ENCODE results near the gene EFS. TPM values are rescaled to one million over a fixed set of nuclear protein-coding genes. Genes with fewer than 3 reads are reported as not detected.

Gene EFS
- total RNA-seq, 2 donors from 2014 or later: 1.1 to 2.3 TPM

GRCh38 chr14:23349156-23349845 is 15.7 kb downstream of the EFS start:
- peaks cover 7% of the 10 kb centered on the region for H3K4me1 ChIP-seq
- DNase-seq: no peak
- H3K36me3 ChIP-seq: no peaks in the 10 kb centered on the region
- no peak overlapping the region for H3K9ac ChIP-seq (ENCODE audit: low read depth in 2 of 2, low read length in 2 of 2)
- intact Hi-C loops (cut with DNase I): no loop called here
- TF ChIP-seq CTCF (IDR thresholded peaks at IDR 0.05): no peak
- H3K9me3 ChIP-seq: no peaks in the 10 kb centered on the region
- no peak overlapping the region for H3K27ac ChIP-seq
- no peak overlapping the region for H3K4me3 ChIP-seq
- peaks cover 28% of the 10 kb centered on the region for H3K27me3 ChIP-seq

- Histone ChIP-seq H3K36me3 (no peaks in the 10 kb centered on the region), H3K9me3 (no peaks in the 10 kb centered on the region), H3K4me1 (peaks cover 7% of the 10 kb centered on the region), H3K9ac (ENCODE audit: low read depth in 2 of 2, low read length in 2 of 2) (no peak overlapping the region), H3K4me3 (no peak overlapping the region), H3K27ac (no peak overlapping the region), H3K27me3 (peaks cover 25% of the 10 kb centered on the region)
- no peak for DNase-seq
- intact Hi-C loops (cut with DNase I): no loop called here
- no peak for TF ChIP-seq CTCF (IDR thresholded peaks at IDR 0.05)
Measured at GRCh38 chr14:23348297-23348655, 16.7 kb downstream of the EFS start.

GRCh38 chr14:23347406-23348296 is 17.3 kb downstream of the EFS start:
- peaks cover 7% of the 10 kb centered on the region for H3K4me1 ChIP-seq
- no peak overlapping the region for H3K4me3 ChIP-seq
- H3K9ac ChIP-seq (ENCODE audit: low read depth in 2 of 2, low read length in 2 of 2): no peak overlapping the region
- no peaks in the 10 kb centered on the region for H3K36me3 ChIP-seq
- no peak for DNase-seq
- no peak overlapping the region for H3K27ac ChIP-seq
- H3K27me3 ChIP-seq: peaks cover 18% of the 10 kb centered on the region
- intact Hi-C loops (cut with DNase I): no loop called here
- no peaks in the 10 kb centered on the region for H3K9me3 ChIP-seq
- no peak for TF ChIP-seq CTCF (IDR thresholded peaks at IDR 0.05)

GRCh38 chr14:23346693-23347405 is 18.1 kb downstream of the EFS start:
- no peaks in the 10 kb centered on the region for H3K36me3 ChIP-seq
- no peak for TF ChIP-seq CTCF (IDR thresholded peaks at IDR 0.05)
- H3K9ac ChIP-seq (ENCODE audit: low read depth in 2 of 2, low read length in 2 of 2): no peak overlapping the region
- H3K4me1 ChIP-seq: peaks cover 4% of the 10 kb centered on the region
- intact Hi-C loops (cut with DNase I): no loop called here
- peaks cover 10% of the 10 kb centered on the region for H3K27me3 ChIP-seq
- H3K9me3 ChIP-seq: no peaks in the 10 kb centered on the region
- no peak for DNase-seq
- no peak overlapping the region for H3K4me3 ChIP-seq
- H3K27ac ChIP-seq: no peak overlapping the region

GRCh38 chr14:23345987-23346692 is 18.8 kb downstream of the EFS start:
- no peak for DNase-seq
- H3K27me3 ChIP-seq: peaks cover 3% of the 10 kb centered on the region
- intact Hi-C loops (cut with DNase I): no loop called here
- H3K36me3 ChIP-seq: no peaks in the 10 kb centered on the region
- no peak overlapping the region for H3K27ac ChIP-seq
- no peak for TF ChIP-seq CTCF (IDR thresholded peaks at IDR 0.05)
- H3K4me3 ChIP-seq: no peak overlapping the region
- H3K9ac ChIP-seq (ENCODE audit: low read depth in 2 of 2, low read length in 2 of 2): no peak overlapping the region
- no peaks in the 10 kb centered on the region for H3K4me1 ChIP-seq
- no peaks in the 10 kb centered on the region for H3K9me3 ChIP-seq
